H1 (cell line): ENCODE data around the gene NDUFA8. TPM values are rescaled to one million over a fixed set of nuclear protein-coding genes. Genes with fewer than 3 reads are reported as not detected.

Experiments
- CTCF ChIA-PET: fragments of 300-600 bp; sonication (Branson Sonifier 250); formaldehyde crosslinking; loops from one replicate; lab custom pipeline; 2021; ENCODE audit not compliant: partially characterized antibody; lab: Charles Lee
- POLR2A ChIA-PET: fragments of 300-600 bp; sonication (Branson Sonifier 250); formaldehyde crosslinking; loops from one replicate; lab custom pipeline; 2021; ENCODE audit warnings: inconsistent platforms; ENCODE audit not compliant: partially characterized antibody; lab: Charles Lee
- DNase-seq, 2 experiments: peaks; one replicate each; pipeline versions ENCODE4 v3.0.0 to v3.0.0-alpha.2; 2010 to 2022; ENCODE audit warnings: low spot score in 2 of 2, low read depth in 1 of 2, mixed read lengths in 1 of 2
- FAIRE-seq: peaks from 2 replicates; lab custom pipeline; 2011; peaks lifted over from hg19 to GRCh38; lab: Jason Lieb, UNC
- H2AFZ ChIP-seq: 2 replicates; pipeline ENCODE4 v1.8.1; 2012; ENCODE audit warnings: low read length, inconsistent platforms
- H2AK5ac ChIP-seq: 2 replicates; pipeline ENCODE4 v1.6.1; 2013; ENCODE audit warnings: low read depth, low read length
- H2BK120ac ChIP-seq: replicated peaks from 2 replicates; pipeline ENCODE3; 2013; ENCODE audit warnings: low read depth, low read length, inconsistent platforms
- H2BK12ac ChIP-seq: 2 replicates; pipeline ENCODE4 v1.6.1; 2013; ENCODE audit warnings: low read depth, low read length
- H2BK15ac ChIP-seq: 2 replicates; pipeline ENCODE4 v1.6.1; 2013; ENCODE audit warnings: low read length
- H2BK20ac ChIP-seq: 2 replicates; pipeline ENCODE4 v1.6.1; 2013; ENCODE audit warnings: low read length
- H2BK5ac ChIP-seq: 2 replicates; pipeline ENCODE4 v1.6.1; 2013; ENCODE audit warnings: low read depth, low read length
- H3K14ac ChIP-seq: 2 replicates; pipeline ENCODE4 v1.6.1; 2013; ENCODE audit warnings: inconsistent platforms; ENCODE audit not compliant: insufficient read length
- H3K18ac ChIP-seq: 2 replicates; pipeline ENCODE4 v1.6.1; 2013; ENCODE audit warnings: low read length; ENCODE audit errors: extremely low read depth
- H3K23ac ChIP-seq: 2 replicates; pipeline ENCODE4 v1.6.1; 2013; ENCODE audit warnings: inconsistent platforms; ENCODE audit not compliant: insufficient read length
- H3K23me2 ChIP-seq: 2 replicates; pipeline ENCODE4 v1.6.1; 2013; ENCODE audit warnings: low read depth, low read length
- H3K27ac ChIP-seq: 2 replicates; pipeline ENCODE4 v1.6.1; 2011; ENCODE audit warnings: low read depth, low read length, inconsistent platforms
- H3K27me3 ChIP-seq, 4 experiments: replicated peaks in 1 of 4; 1 replicate in 1 of 4; 2 replicates in 3 of 4; pipeline versions ENCODE4 v1.6.1 to v1.8.1; 2011 to 2013; ENCODE audit warnings: low read length in 3 of 4, mild to moderate bottlenecking in 3 of 4, inconsistent platforms in 2 of 4, mixed read lengths in 2 of 4, moderate library complexity in 1 of 4; ENCODE audit not compliant: control insufficient read depth in 3 of 4, insufficient read depth in 3 of 4; ENCODE audit errors: extremely low read depth in 1 of 4
- H3K36me3 ChIP-seq, 4 experiments: 2 replicates each; pipeline versions ENCODE4 v1.6.1 to v1.8.1; 2011 to 2013; ENCODE audit warnings: mild to moderate bottlenecking in 4 of 4, low read length in 3 of 4, moderate library complexity in 2 of 4, control low read depth in 1 of 4, inconsistent platforms in 1 of 4; ENCODE audit not compliant: insufficient read depth in 4 of 4, control insufficient read depth in 2 of 4
- H3K4ac ChIP-seq: replicated peaks from 2 replicates; pipeline ENCODE3; 2013; ENCODE audit warnings: low read length, low read depth, mixed read lengths, inconsistent platforms; ENCODE audit not compliant: insufficient read length
- H3K4me1 ChIP-seq, 4 experiments: replicated peaks in 1 of 4; 1 replicate in 1 of 4; 2 replicates in 3 of 4; pipeline versions ENCODE4 v1.6.1 to v1.8.1; 2011 to 2013; ENCODE audit warnings: low read length in 3 of 4, inconsistent platforms in 2 of 4, mixed read lengths in 1 of 4; ENCODE audit not compliant: insufficient read depth in 4 of 4, control insufficient read depth in 3 of 4
- H3K4me2 ChIP-seq, 2 experiments: 2 replicates each; pipeline versions ENCODE4 v1.6.1 to v1.8.1; 2011 to 2013; ENCODE audit warnings: low read depth in 2 of 2, low read length in 2 of 2, control low read depth in 1 of 2, inconsistent platforms in 1 of 2, mild to moderate bottlenecking in 1 of 2; ENCODE audit not compliant: insufficient read depth in 1 of 2
- H3K4me3 ChIP-seq, 4 experiments: fragments of 200-600, 300-600 bp in 1 of 4; sonication (generic), shearing (Covaris generic), sonication (Bioruptor Twin) in 1 of 4; 2 replicates each; pipeline versions ENCODE4 v1.5.1 to v1.8.1; 2011 to 2016; ENCODE audit warnings: low read length in 4 of 4, low read depth in 3 of 4, control low read depth in 2 of 4, inconsistent platforms in 2 of 4, mild to moderate bottlenecking in 2 of 4, mixed read lengths in 1 of 4, moderate library complexity in 1 of 4; ENCODE audit not compliant: insufficient read depth in 2 of 4; ENCODE audit errors: extremely low read depth in 1 of 4
- H3K56ac ChIP-seq: replicated peaks from 2 replicates; pipeline ENCODE3; 2013; ENCODE audit warnings: low read depth, mild to moderate bottlenecking, mixed read lengths, low read length, inconsistent platforms; ENCODE audit not compliant: insufficient read length
- H3K79me1 ChIP-seq: 2 replicates; pipeline ENCODE4 v1.6.1; 2013; ENCODE audit warnings: low read depth, low read length, control low read depth
- H3K79me2 ChIP-seq, 2 experiments: 2 replicates each; pipeline versions ENCODE4 v1.6.1 to v1.8.1; 2012 to 2013; ENCODE audit warnings: low read length in 2 of 2, mild to moderate bottlenecking in 2 of 2, inconsistent platforms in 1 of 2; ENCODE audit not compliant: insufficient read depth in 2 of 2, control insufficient read depth in 1 of 2
- H3K9ac ChIP-seq, 4 experiments: replicated peaks in 1 of 4; 1 replicate in 1 of 4; 2 replicates in 3 of 4; pipeline versions ENCODE4 v1.6.1 to v1.8.1; 2011 to 2013; ENCODE audit warnings: low read depth in 3 of 4, low read length in 3 of 4, control low read depth in 2 of 4, mild to moderate bottlenecking in 2 of 4, moderate library complexity in 2 of 4, inconsistent platforms in 1 of 4; ENCODE audit errors: extremely low read depth in 1 of 4
- H3K9me3 ChIP-seq, 2 experiments: 2 replicates each; pipeline versions ENCODE4 v1.6.1 to v1.8.1; 2012 to 2013; ENCODE audit warnings: mild to moderate bottlenecking in 2 of 2, moderate library complexity in 2 of 2, control low read depth in 1 of 2, inconsistent platforms in 1 of 2, low read depth in 1 of 2, low read length in 1 of 2, mixed read lengths in 1 of 2; ENCODE audit not compliant: insufficient read depth in 2 of 2
- H4K20me1 ChIP-seq, 2 experiments: replicated peaks in 1 of 2; 2 replicates each; pipeline versions ENCODE3 to v1.8.1; 2011 to 2013; ENCODE audit warnings: inconsistent platforms in 2 of 2, low read length in 2 of 2, mild to moderate bottlenecking in 1 of 2; ENCODE audit not compliant: insufficient read depth in 2 of 2, control insufficient read depth in 1 of 2
- H4K5ac ChIP-seq: 2 replicates; pipeline ENCODE4 v1.6.1; 2013; ENCODE audit warnings: low read length, low read depth, mixed read lengths, inconsistent platforms; ENCODE audit not compliant: insufficient read length
- H4K8ac ChIP-seq: 2 replicates; pipeline ENCODE4 v1.8.0; 2013; ENCODE audit warnings: mild to moderate bottlenecking, moderate library complexity, low read length, inconsistent platforms; ENCODE audit not compliant: insufficient read depth; ENCODE audit errors: extremely low read depth
- H4K91ac ChIP-seq: replicated peaks from 2 replicates; pipeline ENCODE3; 2013; ENCODE audit warnings: low read length, mixed read lengths, inconsistent platforms; ENCODE audit not compliant: insufficient read length
- BACH1 ChIP-seq: IDR thresholded peaks from 2 replicates; pipeline ENCODE4 v1.6.1; 2012; ENCODE audit warnings: low read length, improper control_type of control experiment
- CBX5 ChIP-seq: fragments of 300-800, 300-1000 bp; sonication (generic); IDR thresholded peaks from 2 replicates; pipeline ENCODE4 v1.7.1; 2016; ENCODE audit warnings: antibody characterized with exemption, low read length, low read depth
- KDM4A ChIP-seq: IDR thresholded peaks from one replicate; pipeline ENCODE4 v1.7.1; 2012; ENCODE audit warnings: low read depth, mild to moderate bottlenecking, moderate library complexity, low read length, inconsistent platforms; ENCODE audit not compliant: severe bottlenecking
- PHF8 ChIP-seq: fragments of 200-600 bp; sonication (generic); conservative IDR thresholded peaks from 2 replicates; pipeline ENCODE4 v1.7.1; 2012; ENCODE audit warnings: low read depth, mild to moderate bottlenecking, inconsistent platforms, low read length, moderate library complexity
- RBBP5 ChIP-seq: IDR thresholded peaks from 2 replicates; pipeline ENCODE4 v1.7.1; 2012; ENCODE audit warnings: low read depth, mild to moderate bottlenecking, inconsistent platforms, low read length, moderate library complexity, borderline replicate concordance
- SIN3A ChIP-seq, 2 experiments: IDR thresholded peaks in 1 of 2; conservative IDR thresholded peaks in 1 of 2; 2 replicates each; pipeline ENCODE4 v1.6.1; 2011 to 2012; ENCODE audit warnings: low read length in 2 of 2, improper control_type of control experiment in 1 of 2, low read depth in 1 of 2, mild to moderate bottlenecking in 1 of 2
- TAF7 ChIP-seq: optimal IDR thresholded peaks from 2 replicates; pipeline ENCODE3; 2011; ENCODE audit warnings: low read depth, mild to moderate bottlenecking, inconsistent platforms, low read length, moderate library complexity, borderline replicate concordance
- TEAD4 ChIP-seq: IDR thresholded peaks from 2 replicates; pipeline ENCODE4 v1.6.1; 2012; ENCODE audit warnings: low read depth, low read length, inconsistent platforms, mixed read lengths
- WGBS, 2 experiments: shearing (Covaris generic) in 1 of 2; methylation state at CpG; one replicate each; pipeline versions ENCODE4 v1.1.6 to v1.1.7; 2013 to 2015; ENCODE audit warnings: low lambda C conversion rate in 2 of 2, mixed read lengths in 2 of 2, inconsistent platforms in 1 of 2, low coverage in 1 of 2, missing lambda C conversion rate in 1 of 2; ENCODE audit not compliant: insufficient replicate concordance in 2 of 2, insufficient coverage in 1 of 2, insufficient read length in 1 of 2; ENCODE audit errors: extremely low coverage in 1 of 2, missing lambda C conversion rate in 1 of 2; 5-methylcytosine and 5-hydroxymethylcytosine counted together
- polyA plus RNA-seq, 7 experiments: library from polyadenylated mRNA; depleted of rRNA in 3 of 7; stranded (reverse) in 5 of 7; unstranded in 2 of 7; fragments of >200 nt in 5 of 7; fragments of 200-250 nt in 2 of 7; gene quantifications; 1 replicate in 5 of 7; 2 replicates in 1 of 7; 4 replicates in 1 of 7; pipeline versions ENCODE4 v1.2.1 to v1.2.3, GENCODE V29; 2011 to 2013; ENCODE audit warnings: missing spikeins in 2 of 7, mixed read lengths in 2 of 7
- total RNA-seq: library from RNA; stranded (reverse); fragmentation: NEBNext Ultra II Directional; extraction: Animal tissue kit (Norgen Biotek cat#: 25700); gene quantifications from 2 replicates; pipeline ENCODE4 v1.2.1, GENCODE V29; 2021

The NDUFA8 gene
- total and polyA plus RNA-seq, 2 of the 8 experiments (the other 6 are each of a cell fraction or from before 2014, with no cell fraction given) = 61.0 to 73.8 TPM

GRCh38 chr9:122131401-122132001, 28.1 kb downstream of the NDUFA8 start:
- Histone ChIP-seq H2BK15ac (peak overlapping the region; percentile 98), H3K4me3 (peak overlapping the region in 2 of 4 experiments; percentile 19 to 31; a peak in 4 of 8 replicates), H2BK12ac (peak overlapping the region; percentile 98; the same call in 1 of the 2 replicates), H3K4me2 (peak overlapping the region; percentile 57 to 59), H3K56ac (no peak overlapping the region), H3K9me3 (no peaks in the 10 kb centered on the region)
- POLR2A ChIA-PET = no interaction called here
- CTCF ChIA-PET = interaction anchor here (0.7 to 9.9 kb wide), 8 partner anchors 8 to 223 kb away, joined by 3 to 152 read pairs (median 6); no protein-coding TSS in a partner anchor
- TF ChIP-seq TAF7 (no peak), BACH1 (0 out of 2 replicates have a peak, but pooled peaks have one; percentile 13), KDM4A (no peak), SIN3A (conservative IDR thresholded peaks at IDR 0.05 in 1 of 2, IDR thresholded peaks at IDR 0.05 in 1 of 2; ENCODE audit: low read depth in 1 of 2, low read length in 2 of 2) (peak in 1 of 2 experiments; percentile 69; a peak in 2 of 4 replicates), RBBP5 (no peak), PHF8 (no peak), TEAD4 (peak; percentile 66), CBX5 (no peak)
- TF ChIP-seq, all 59 proteins: peak for 3
- Histone ChIP-seq H4K8ac (no peak overlapping the region), H4K91ac (no peak overlapping the region), H4K20me1 (peaks cover 0 to 1% of the 10 kb centered on the region in 2 experiments), H3K4me1 (peaks cover 14 to 21% (median 17%) of the 10 kb centered on the region in 4 experiments), H2BK120ac (no peak overlapping the region), H3K9ac (no peak overlapping the region), H3K27ac (no peak overlapping the region), H3K79me2 (no peaks in the 10 kb centered on the region), H3K36me3 (no peaks in the 10 kb centered on the region), H3K79me1 (no peaks in the 10 kb centered on the region), H2AK5ac (peak overlapping the region; percentile 83), H2BK20ac (peak overlapping the region; percentile 98), H3K27me3 (peaks cover 0 to 17% (median 14%) of the 10 kb centered on the region in 4 experiments; a peak in 6 of 7 replicates), H4K5ac (no peak overlapping the region), H3K18ac (0 out of 2 replicates have a peak overlapping the region, but pooled peaks have one; percentile 48), H3K23me2 (peaks cover 3% of the 10 kb centered on the region; the same call in 1 of the 2 replicates), H2BK5ac (peak overlapping the region; percentile 80; the same call in 1 of the 2 replicates), H3K14ac (no peak overlapping the region), H2AFZ (no peak overlapping the region), H3K23ac (no peak overlapping the region), H3K4ac (no peak overlapping the region)
- FAIRE-seq (no peak), DNase-seq (peak in 1 of 2 experiments; percentile 81)
- 27% methylated on average over 17 of the region's 21 CpGs; no CpG with 5 or more reads in 1 of the 2 experiments for WGBS, 2 experiments
